Measurements from ENCODE around the gene OS9. TPM values are rescaled to one million over a fixed set of nuclear protein-coding genes. Genes with fewer than 3 reads are reported as not detected.

OS9 gene
- total and polyA plus RNA-seq, 2 of the 4 experiments (the other 2 are of a cell fraction), result 159 to 272 TPM

DNA sequence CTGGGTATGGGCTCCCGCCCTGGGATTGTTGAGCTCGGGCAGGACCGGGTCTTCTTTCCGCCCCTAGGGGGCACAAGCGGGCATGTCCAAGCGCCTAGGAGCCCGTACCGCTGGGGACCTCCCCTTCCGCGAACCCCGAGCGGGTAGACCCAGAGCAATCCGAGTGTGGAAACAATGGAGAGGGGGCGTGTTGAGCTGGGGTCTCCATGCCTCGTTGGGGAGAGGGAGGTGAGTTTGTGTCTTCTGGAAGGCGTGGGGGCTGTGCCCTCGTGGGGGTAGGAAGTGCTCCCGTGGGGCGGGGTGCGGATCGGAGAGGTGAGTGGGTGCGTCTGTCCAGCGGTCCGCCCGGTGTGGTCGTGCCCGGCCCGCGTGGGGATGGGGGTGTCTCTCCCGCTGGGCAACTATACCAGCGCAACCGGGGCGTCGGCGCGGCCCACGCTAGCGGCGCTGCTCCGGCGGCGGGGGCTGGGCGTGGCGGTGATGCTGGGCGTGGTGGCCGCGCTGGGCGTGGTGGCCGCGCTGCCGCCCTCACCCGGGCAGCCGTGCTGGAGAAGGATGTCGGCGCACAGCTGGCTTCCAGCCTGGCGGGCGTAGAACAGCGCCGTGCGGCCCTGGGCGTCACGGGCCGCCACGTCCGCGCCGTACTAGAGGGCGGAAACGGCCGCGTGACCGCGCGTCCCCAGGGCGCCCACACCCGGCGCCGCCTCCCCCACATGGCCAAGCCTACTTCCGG, 32.4 kb downstream of the OS9 start:
- CTCF ChIA-PET, result interaction anchor here (1.1 to 1.2 kb wide), 3 partner anchors 10 to 33 kb away, joined by 3 to 4 read pairs (median 3); partner anchors contain the start of gene OS9
- intact Hi-C loops (cut with micrococcal nuclease) (no loop called here), dilution Hi-C loops (cut with HindIII; ENCODE audit: low sequenced_read_pairs, unreplicated experiment) (no loop called here), in situ Hi-C loops (cut with MboI; ENCODE audit: low sequenced_read_pairs) (no loop called here)
- H3K9ac ChIP-seq (ENCODE audit: low read depth, low read length), result peak overlapping the region; percentile 92
- H3K4me3 ChIP-seq (ENCODE audit: insufficient read depth, low read depth, low read length), result peak overlapping the region; percentile 70
- 0 out of 2 replicates have a peak, but pooled peaks cover 4% of the 10 kb centered on the region for H3K4me1 ChIP-seq (ENCODE audit: control insufficient read depth, insufficient read depth, low read length)
- H4K8ac ChIP-seq (ENCODE audit: low read depth in 2 of 2, low read length in 2 of 2), result peak overlapping the region; percentile 95 to 96
- peak overlapping the region; percentile 89; the same call in 2 of the 3 replicates for H2BK15ac ChIP-seq (ENCODE audit: low read depth, low read length)
- peak; percentile 93 for ATAC-seq (ENCODE audit: low read depth)
- WGBS, 2 experiments (ENCODE audit: extremely low coverage in 2 of 2, insufficient read length in 1 of 2), result 3% methylated on average over 45 of the region's 79 CpGs; no CpG with 5 or more reads in 1 of the 2 experiments
- peak overlapping the region; percentile 79 for H3K4me2 ChIP-seq (ENCODE audit: low read depth, low read length)
- H3K27me3 ChIP-seq (ENCODE audit: control insufficient read depth, insufficient read depth, low read length), result peaks cover 5% of the 10 kb centered on the region; the same call in 1 of the 2 replicates
- H3K79me1 ChIP-seq (ENCODE audit: low read depth in 1 of 2, low read length in 2 of 2), result peaks cover 0 to 17% of the 10 kb centered on the region in 2 experiments; a peak in 1 of 4 replicates
- H3K27ac ChIP-seq (ENCODE audit: insufficient read depth, low read length), result peak overlapping the region; percentile 80
- peak overlapping the region; percentile 99 for H2AK9ac ChIP-seq (replicated peaks; ENCODE audit: low read depth, low read length, poor library complexity)
- no peak overlapping the region for H2BK20ac ChIP-seq (ENCODE audit: low read depth, low read length)
- peak overlapping the region; percentile 90; the same call in 1 of the 2 replicates for H2AK5ac ChIP-seq (ENCODE audit: low read depth, low read length)
- peak overlapping the region; percentile 100 for H3K14ac ChIP-seq (replicated peaks; ENCODE audit: low read depth, low read length)
- H3K23ac ChIP-seq (ENCODE audit: low read depth, low read length), result peak overlapping the region; percentile 92
- POLR2A ChIA-PET (ENCODE audit: unreplicated experiment), result interaction anchor here (0.6 to 1.2 kb wide), 2 partner anchors 9 to 18 kb away, joined by 3 to 5 read pairs; partner anchors contain the start of gene TSPAN31
- peaks cover 9% of the 10 kb centered on the region; the same call in 1 of the 2 replicates for H4K20me1 ChIP-seq (ENCODE audit: insufficient read depth, low read length)
- peak overlapping the region; percentile 90 for H4K5ac ChIP-seq (ENCODE audit: low read depth, low read length)
- H3K4ac ChIP-seq (ENCODE audit: low read depth, low read length), result peak overlapping the region; percentile 97
- H3K9me1 ChIP-seq (ENCODE audit: insufficient read depth, low read length), result peaks cover 6% of the 10 kb centered on the region; the same call in 1 of the 2 replicates
- H3K56ac ChIP-seq (ENCODE audit: extremely low read depth, insufficient read depth, low read length), result peak overlapping the region; percentile 93
- H2BK5ac ChIP-seq (ENCODE audit: low read depth, low read length, poor library complexity, severe bottlenecking), result peak overlapping the region; percentile 74
- H2BK120ac ChIP-seq (ENCODE audit: low read depth, low read length), result peak overlapping the region; percentile 68; the same call in 1 of the 2 replicates
- H3K9me3 ChIP-seq (ENCODE audit: control insufficient read depth, insufficient read depth, low read length), result no peaks in the 10 kb centered on the region
- H2AFZ ChIP-seq (replicated peaks; ENCODE audit: low read length, poor library complexity), result peak overlapping the region; percentile 100
- H3K18ac ChIP-seq (ENCODE audit: low read depth, low read length), result peak overlapping the region; percentile 65
- H4K91ac ChIP-seq (ENCODE audit: insufficient read depth, low read depth, low read length), result peak overlapping the region; percentile 98
- H3K36me3 ChIP-seq (ENCODE audit: control insufficient read depth, insufficient read depth, low read length), result peaks cover 6% of the 10 kb centered on the region; the same call in 1 of the 2 replicates
- no TSS peak for BruUV-seq (replicated peaks)
- peak; percentile 76 for DNase-seq
- TF ChIP-seq, protein P1, sequence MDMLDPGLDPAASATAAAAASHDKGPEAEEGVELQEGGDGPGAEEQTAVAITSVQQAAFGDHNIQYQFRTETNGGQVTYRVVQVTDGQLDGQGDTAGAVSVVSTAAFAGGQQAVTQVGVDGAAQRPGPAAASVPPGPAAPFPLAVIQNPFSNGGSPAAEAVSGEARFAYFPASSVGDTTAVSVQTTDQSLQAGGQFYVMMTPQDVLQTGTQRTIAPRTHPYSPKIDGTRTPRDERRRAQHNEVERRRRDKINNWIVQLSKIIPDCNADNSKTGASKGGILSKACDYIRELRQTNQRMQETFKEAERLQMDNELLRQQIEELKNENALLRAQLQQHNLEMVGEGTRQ (IDR thresholded peaks at IDR 0.05; ENCODE audit: low read depth, low read length), result peak; percentile 73
- TF ChIP-seq, protein P2, sequence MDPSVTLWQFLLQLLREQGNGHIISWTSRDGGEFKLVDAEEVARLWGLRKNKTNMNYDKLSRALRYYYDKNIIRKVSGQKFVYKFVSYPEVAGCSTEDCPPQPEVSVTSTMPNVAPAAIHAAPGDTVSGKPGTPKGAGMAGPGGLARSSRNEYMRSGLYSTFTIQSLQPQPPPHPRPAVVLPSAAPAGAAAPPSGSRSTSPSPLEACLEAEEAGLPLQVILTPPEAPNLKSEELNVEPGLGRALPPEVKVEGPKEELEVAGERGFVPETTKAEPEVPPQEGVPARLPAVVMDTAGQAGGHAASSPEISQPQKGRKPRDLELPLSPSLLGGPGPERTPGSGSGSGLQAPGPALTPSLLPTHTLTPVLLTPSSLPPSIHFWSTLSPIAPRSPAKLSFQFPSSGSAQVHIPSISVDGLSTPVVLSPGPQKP (IDR thresholded peaks at IDR 0.05; ENCODE audit: borderline replicate concordance, low read depth, low read length), result no peak
- TF ChIP-seq MAFK (IDR thresholded peaks at IDR 0.05; ENCODE audit: low read depth, low read length) (no peak), CHD1 (IDR thresholded peaks at IDR 0.05; ENCODE audit: low read depth, low read length) (no peak), NFE2L2 (IDR thresholded peaks at IDR 0.05; ENCODE audit: low read depth, low read length) (no peak), BHLHE40 (IDR thresholded peaks at IDR 0.05; ENCODE audit: low read depth, low read length) (peak; percentile 67), CTCF (conservative IDR thresholded peaks at IDR 0.05; ENCODE audit: low read depth, low read length) (peak; percentile 85), MXI1 (IDR thresholded peaks at IDR 0.05; ENCODE audit: borderline replicate concordance, low read depth, low read length) (peak; percentile 59), FOS (IDR thresholded peaks at IDR 0.05; ENCODE audit: low read depth, low read length) (no peak), RAD21 (IDR thresholded peaks at IDR 0.05; ENCODE audit: low read length) (peak; percentile 57), CEBPB (IDR thresholded peaks at IDR 0.05; ENCODE audit: low read depth, low read length) (no peak), SMC3 (IDR thresholded peaks at IDR 0.05; ENCODE audit: low read depth, low read length) (peak; percentile 52), POLR2A (IDR thresholded peaks at IDR 0.05; ENCODE audit: low read depth, low read length) (no peak; the same call in none of the 2 replicates), RFX5 (IDR thresholded peaks at IDR 0.05; ENCODE audit: low read depth, low read length) (no peak)

Measured in IMR-90 (cell line).